Measurements from ENCODE around the gene GBA3.

The GBA3 gene

DNA sequence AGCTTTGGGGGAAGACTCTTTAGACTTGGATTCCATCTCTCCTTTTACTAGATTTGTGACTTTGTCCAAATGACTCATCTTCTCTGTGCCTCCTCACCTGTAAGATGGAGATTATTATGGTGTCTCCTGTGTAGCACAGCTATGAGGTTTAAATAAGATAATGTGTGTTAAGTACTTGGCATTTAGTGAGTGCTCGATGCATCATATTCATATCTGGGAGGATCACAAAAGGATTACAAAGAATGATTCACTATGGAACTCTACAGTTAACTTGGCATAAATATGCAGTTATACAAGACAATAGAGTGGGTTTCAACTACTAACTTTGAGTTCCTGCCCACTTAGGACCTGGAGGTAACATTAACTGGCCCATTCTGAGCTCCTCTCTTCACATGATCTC lies 2.3 kb downstream of the GBA3 start:
- TF ChIP-seq, protein P1, sequence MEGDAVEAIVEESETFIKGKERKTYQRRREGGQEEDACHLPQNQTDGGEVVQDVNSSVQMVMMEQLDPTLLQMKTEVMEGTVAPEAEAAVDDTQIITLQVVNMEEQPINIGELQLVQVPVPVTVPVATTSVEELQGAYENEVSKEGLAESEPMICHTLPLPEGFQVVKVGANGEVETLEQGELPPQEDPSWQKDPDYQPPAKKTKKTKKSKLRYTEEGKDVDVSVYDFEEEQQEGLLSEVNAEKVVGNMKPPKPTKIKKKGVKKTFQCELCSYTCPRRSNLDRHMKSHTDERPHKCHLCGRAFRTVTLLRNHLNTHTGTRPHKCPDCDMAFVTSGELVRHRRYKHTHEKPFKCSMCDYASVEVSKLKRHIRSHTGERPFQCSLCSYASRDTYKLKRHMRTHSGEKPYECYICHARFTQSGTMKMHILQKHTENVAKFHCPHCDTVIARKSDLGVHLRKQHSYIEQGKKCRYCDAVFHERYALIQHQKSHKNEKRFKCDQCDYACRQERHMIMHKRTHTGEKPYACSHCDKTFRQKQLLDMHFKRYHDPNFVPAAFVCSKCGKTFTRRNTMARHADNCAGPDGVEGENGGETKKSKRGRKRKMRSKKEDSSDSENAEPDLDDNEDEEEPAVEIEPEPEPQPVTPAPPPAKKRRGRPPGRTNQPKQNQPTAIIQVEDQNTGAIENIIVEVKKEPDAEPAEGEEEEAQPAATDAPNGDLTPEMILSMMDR (IDR thresholded peaks at IDR 0.05), result no peak

DNA sequence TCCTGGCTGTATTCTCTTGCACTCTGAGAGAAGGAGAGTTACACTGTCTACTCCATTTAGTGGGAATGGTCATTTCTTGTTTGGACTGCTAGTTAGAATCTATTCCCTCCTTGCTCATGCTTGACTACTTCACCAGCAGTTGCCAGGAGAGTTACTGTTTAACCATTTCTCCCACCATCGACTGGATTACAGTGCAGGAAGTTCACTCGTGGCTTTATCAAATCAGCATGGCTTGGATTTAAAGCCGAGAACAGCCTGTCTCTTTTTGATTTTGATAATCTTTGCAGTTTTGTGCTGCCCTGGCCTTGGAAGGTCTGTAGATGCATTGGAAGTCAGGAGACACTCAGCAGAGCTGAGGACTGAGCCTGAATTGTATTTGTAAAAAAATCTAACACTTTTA lies 3.2 kb downstream of the GBA3 start:
- TF ChIP-seq, protein P1 (IDR thresholded peaks at IDR 0.05), result no peak

DNA sequence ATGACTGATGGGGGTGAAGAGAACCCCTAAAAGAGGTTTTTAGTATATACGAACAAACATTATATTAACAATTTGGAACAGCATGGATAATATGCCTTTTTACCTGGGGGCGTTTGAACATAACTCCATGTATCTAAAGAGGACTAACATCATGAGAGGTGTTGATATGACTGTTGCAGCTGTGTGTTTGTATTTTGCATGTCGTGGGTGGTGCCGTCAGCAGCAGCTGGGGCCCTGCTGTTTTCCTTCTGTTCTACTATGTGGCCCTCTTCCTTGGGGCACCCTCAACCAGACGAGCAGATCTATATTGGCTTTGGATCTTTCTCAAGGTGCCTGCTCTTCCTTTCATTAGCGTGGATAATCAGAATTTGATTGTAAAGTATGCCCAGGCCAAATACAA lies 11.2 kb downstream of the GBA3 start:
- TF ChIP-seq, protein P1 (IDR thresholded peaks at IDR 0.05), result no peak

DNA sequence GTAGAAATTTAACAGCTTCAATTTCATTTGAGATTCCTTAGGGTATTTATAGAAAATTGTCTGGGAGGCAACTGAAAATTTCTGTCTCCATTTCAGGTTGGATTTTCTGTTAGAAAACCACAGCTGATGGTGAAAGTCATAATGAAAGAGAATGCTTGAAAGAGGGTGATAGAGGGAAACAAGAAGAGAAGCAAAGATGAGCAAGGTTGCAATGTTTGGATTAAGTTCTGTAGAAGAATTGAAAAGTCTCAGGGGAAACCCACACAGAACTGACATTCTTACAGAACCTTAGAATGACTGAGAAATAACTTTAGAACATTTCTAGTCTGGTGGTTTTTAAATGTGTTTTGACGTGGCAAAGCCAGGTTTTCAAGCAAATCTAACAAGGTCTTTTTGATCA lies 14.7 kb downstream of the GBA3 start:
- TF ChIP-seq, protein P1 (IDR thresholded peaks at IDR 0.05), result no peak

DNA sequence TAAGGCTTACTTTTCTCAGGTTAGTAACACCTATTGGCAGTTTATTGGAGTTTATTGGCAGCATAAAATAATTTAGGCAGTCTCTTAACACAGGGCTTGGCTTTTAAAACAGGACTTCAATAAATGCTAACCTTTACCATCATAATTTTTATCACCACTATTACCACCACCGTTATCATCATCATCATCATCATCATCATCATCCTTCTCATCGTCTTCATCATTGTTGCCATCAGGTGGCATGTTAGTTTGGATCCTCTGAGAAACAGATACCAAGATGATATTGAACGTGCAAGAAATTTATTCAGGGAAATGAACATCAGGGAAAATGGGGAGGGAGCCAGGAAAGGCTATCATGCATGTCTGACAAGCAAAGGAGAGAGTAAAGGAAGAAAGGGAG lies 16.2 kb downstream of the GBA3 start:
- TF ChIP-seq, protein P1 (IDR thresholded peaks at IDR 0.05), result no peak

DNA sequence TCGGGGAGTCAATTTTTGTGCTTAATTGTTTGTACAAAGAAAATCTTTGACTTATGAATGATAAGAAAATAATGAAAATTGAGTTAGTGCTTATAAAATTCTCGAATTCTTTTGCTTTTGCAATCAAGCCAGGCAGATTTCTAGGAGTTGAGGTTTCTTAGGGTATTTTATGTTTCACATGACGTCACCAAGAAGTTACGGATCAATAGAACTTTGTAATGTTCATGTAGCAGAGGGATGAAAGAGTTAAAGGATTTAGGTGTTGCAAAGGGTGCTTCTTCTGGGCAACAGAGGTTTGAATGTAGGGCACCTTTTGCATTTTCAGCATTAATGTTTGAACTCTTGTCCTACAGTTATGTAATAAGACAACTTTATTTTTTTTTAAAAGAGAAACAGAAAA lies 19.4 kb downstream of the GBA3 start:
- TF ChIP-seq, protein P1 (IDR thresholded peaks at IDR 0.05), result no peak

DNA sequence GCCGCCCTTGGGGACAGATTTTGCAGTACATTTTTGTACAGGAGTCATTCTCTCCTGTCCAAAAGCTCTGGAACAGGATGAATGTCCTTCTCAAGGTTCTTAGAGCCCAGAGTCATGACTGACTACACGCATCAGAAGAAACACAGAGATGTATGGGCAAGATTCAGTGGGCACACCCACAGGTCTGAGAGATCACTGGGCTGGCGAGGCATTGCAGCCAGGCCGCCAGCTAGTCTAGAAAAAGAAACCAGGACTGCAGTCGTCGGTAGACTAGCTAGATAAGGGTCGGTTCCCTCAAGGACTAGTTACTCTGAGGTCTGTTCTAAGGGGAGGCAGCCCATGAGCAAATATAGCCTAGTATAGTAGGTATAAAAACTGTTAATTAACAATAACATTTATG lies 19.8 kb downstream of the GBA3 start:
- TF ChIP-seq, protein P1 (IDR thresholded peaks at IDR 0.05), result no peak

DNA sequence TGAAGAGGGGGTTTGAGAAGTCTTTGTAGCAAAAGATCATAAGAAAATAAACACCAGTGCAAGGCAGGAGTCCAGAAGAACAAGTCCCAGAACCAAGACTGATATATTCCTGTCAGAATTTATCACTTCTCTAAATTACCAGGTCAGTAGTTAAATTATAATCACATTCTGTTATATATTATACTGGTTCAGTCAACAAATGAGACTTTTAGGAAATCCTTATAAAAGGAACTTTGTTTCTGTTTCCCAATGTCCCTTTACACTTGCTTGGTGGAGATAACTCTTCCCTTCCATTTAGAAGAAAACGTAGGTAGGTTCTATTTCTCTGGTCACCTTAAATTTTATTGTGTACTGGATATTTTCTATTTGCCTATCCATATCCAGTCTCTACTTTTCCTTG lies 21.1 kb downstream of the GBA3 start:
- TF ChIP-seq, protein P1 (IDR thresholded peaks at IDR 0.05), result no peak
